Keratinocyte (primary cell): ENCODE data around the gene CD200.

Experiments
- CTCF ChIP-seq, 3 experiments: IDR thresholded peaks in 1 of 3; conservative IDR thresholded peaks in 1 of 3; optimal IDR thresholded peaks in 1 of 3; 2 replicates in 2 of 3; 3 replicates in 1 of 3; pipeline versions ENCODE3 to v1.5.1; 2011; ENCODE audit warnings: low read length in 3 of 3, mild to moderate bottlenecking in 3 of 3, moderate library complexity in 2 of 3, control low read depth in 1 of 3, inconsistent platforms in 1 of 3; ENCODE audit not compliant: insufficient read depth in 2 of 3; ENCODE audit errors: extremely low read depth in 1 of 3
- EZH2 ChIP-seq: IDR thresholded peaks from one replicate; pipeline ENCODE4 v1.6.1; 2012; ENCODE audit warnings: inconsistent platforms, mild to moderate bottlenecking, low read length, moderate library complexity

GRCh38 chr3:112346491-112347122 is 13.7 kb downstream of the CD200 start:
- TF ChIP-seq CTCF (optimal IDR thresholded peaks at IDR 0.05 in 1 of 3, IDR thresholded peaks at IDR 0.05 in 1 of 3, conservative IDR thresholded peaks at IDR 0.05 in 1 of 3; ENCODE audit: extremely low read depth in 1 of 3, insufficient read depth in 2 of 3, low read length in 3 of 3) (no peak), EZH2 (no peak)
